ENCODE data around the gene TBC1D7.

Gene TBC1D7

GRCh38 chr6:13267142-13267651 lies 61.1 kb downstream of the TBC1D7 start:
- DNase-seq: peak; percentile 41

DNA sequence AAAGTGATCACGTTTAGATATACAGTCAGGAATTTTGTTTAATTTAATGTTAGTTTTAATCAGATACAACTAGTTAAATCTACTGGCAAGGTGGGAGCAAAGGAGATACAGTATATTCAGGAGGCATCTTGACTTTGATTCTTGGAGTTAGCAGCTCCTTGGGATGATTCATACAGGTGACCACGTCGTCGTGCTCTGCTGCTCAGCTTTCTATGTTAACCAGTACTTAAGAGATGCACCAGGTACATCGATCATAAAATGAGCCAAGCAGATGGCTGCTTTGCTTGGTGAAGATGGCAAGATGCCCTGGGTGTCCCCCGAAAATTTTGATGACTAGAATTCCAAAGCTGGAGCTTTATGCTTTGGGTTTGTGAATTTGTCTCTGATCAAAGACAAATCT lies 64.7 kb downstream of the TBC1D7 start:
- no peak for DNase-seq

DNA sequence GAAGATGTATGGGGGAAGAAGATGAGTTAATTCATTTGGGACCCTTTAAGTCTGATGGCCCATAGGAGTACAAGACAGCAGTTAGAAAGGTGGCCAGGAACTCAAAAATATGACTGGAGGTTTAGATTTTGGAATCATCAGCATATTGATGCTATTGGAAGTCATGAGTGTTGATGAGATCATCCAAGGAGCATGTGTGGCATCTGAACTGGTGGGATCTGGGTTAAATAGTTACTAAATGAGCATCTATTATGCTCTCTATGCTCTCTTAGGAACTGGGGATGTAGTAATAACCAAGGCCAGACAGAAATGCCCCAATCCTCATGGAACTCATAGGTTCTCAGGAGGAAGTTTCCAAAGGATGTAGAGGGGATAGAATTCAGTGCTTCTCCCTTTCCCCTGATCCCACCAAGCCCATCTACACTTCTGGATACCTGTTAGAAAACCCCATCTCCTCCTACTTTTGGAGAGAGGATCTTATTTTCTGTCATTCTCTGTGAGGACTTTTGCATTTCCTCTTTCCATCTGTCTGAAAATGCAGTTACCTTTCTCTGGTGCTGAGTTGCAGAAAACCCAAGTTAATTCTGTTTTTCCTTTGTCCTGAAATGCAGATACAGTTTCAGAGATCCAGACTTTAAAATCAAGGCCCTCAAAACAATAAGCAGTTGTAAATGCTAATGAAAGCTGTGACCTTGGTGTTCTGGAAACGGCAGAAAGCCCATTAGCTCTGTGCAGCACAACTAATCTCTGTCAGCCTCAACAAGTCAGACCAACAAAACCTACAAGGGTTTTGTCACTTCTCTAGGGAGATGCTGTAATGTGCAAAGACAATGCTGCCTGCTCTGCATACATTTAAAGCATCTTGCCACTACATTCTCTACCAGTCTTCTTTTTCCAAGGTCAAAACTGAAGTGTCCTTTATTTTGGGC lies 65.8 kb downstream of the TBC1D7 start:
- DNase-seq: no peak

GRCh38 chr6:13261464-13261994 lies 66.8 kb downstream of the TBC1D7 start:
- DNase-seq: peak; percentile 96

GRCh38 chr6:13260831-13261230 lies 67.5 kb downstream of the TBC1D7 start:
- no peak for DNase-seq

- peak; percentile 62 for DNase-seq
Observed at GRCh38 chr6:13260101-13260598, 68.2 kb downstream of the TBC1D7 start.

DNA sequence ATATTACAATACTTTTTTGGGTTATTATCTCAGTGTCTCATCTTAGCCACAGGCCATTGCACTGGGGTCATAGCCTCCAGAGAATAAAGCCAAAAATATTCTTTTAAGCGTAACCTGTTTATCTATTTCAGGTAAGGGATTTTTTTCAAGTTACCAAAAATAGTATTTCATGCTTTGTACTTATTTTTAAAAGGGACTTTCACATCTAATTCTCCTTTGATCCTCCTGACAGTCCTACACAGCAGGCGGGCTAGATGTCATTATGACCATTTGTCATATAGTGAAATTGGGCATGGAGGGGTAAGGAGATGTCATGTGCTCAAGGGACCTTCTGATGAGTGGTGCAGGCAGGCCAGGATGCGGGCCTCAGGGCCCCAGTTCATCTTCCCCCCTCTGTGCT lies 68.9 kb downstream of the TBC1D7 start:
- no peak for DNase-seq

GRCh38 chr6:13256266-13257001 lies 71.9 kb downstream of the TBC1D7 start:
- peak; percentile 89 for DNase-seq

Data from MV-4-11 (cell line).